Neural progenitor cell (in vitro differentiated cells): ENCODE results near the gene ENOPH1.

Experiments
- CTCF ChIP-seq: fragments of 200-600 bp; sonication (generic); IDR thresholded peaks from 2 replicates; pipeline ENCODE4 v1.5.1; 2017; ENCODE audit warnings: antibody characterized with exemption, mild to moderate bottlenecking
- EZH2 ChIP-seq: fragments of 200-600 bp; sonication (generic); IDR thresholded peaks from 2 replicates; pipeline ENCODE4 v1.6.1; 2017; ENCODE audit warnings: antibody characterized with exemption, mild to moderate bottlenecking, moderate library complexity
- EZH2phosphoT487 ChIP-seq: fragments of 200-600 bp; sonication (generic); IDR thresholded peaks from 2 replicates; pipeline ENCODE4 v1.6.1; 2017; ENCODE audit warnings: antibody characterized with exemption

GRCh38 chr4:82423245-82424054 lies 6.9 kb upstream of the ENOPH1 start:
- TF ChIP-seq CTCF (no peak), EZH2phosphoT487 (no peak), EZH2 (no peak)
